ENCODE measurements around the gene ZNF610.
"Not testable (repeated sequence)": the region's sequence is repeated elsewhere in the genome, so short reads cannot be mapped to it uniquely, and the experiment has no call there.

ZNF610 gene

DNA sequence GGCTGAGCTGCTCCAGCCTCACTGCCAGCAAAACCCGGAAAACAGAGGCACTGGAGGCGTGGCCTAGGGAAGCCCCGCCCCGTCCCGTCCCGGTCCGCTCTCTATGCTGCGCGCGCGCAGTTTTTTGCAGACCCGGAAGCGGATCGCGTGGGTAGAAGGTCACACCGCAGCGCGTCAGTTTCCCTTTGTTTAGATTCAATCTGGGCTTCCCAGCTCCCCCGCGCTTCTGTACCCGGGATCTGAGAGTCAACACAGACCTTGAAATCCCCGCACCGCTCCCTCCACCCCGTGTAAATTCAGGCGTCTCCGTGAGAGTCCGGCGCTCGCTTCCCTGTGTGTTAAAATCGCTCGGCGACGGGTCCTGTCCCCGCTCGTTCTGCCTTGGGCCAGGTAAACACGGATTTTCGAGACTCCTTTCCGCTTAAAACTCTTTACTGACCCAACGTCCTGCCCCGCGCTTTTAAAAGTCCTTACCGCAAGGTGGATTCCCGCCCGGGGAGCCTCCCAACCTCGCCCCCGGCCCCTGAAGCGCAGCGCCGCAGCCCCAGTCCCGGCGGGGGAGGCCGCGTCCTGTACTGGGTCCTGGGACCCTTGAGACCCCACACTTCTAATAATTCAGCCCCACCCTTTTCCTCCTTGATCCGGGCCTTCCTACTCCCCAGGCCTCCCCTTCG lies at the start of gene ZNF610:
Gene ZNF610, plus strand, starts transcription at position 127 of the 674 bp plus-strand sequence. CDS start 12,930 bp downstream, outside the sequence.
- DNase-seq: peak; percentile 95

DNA sequence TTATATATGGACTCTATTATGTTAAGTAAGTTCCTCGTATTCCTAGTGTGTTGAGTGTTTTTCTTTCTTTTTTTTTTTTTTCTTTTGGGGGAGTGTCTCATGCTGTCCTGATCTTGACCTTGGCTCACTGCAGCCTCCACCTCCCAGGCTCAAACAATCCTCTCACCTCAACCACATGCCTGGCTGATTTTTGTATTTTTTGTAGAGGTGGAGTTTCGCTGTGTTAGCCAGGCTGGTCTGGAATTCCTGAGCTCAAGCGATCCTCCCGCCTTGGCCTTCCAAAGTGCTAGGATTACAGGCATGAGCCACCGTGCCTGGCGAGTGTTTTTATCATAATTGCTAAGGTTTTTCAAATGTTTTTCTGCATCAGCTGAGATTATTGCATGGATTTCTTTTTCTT lies 49.8 kb upstream of the ZNF610 start:
- DNase-seq: no peak

- DNase-seq: no peak
Measured at GRCh38 chr19:52291781-52292180, 44.3 kb upstream of the ZNF610 start.

DNA sequence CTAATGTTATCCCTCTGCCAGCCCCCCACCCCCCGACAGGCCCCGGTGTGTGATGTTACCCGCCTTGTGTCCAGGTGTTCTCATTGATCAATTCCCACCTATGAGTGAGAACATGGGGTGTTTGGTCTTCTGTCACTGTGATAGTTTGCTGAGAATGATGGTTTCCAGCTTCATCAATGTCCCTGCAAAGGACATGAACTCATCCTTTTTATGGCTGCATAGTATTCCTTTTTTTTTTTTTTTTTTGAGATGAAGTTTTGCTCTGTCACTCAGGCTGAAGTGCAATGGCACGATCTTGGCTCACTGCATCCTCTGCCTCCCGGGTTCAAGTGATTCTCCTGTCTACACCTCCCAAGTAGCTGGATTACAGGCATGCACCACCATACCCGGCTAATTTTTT lies 43.1 kb upstream of the ZNF610 start:
- not testable (repeated sequence) for DNase-seq

DNA sequence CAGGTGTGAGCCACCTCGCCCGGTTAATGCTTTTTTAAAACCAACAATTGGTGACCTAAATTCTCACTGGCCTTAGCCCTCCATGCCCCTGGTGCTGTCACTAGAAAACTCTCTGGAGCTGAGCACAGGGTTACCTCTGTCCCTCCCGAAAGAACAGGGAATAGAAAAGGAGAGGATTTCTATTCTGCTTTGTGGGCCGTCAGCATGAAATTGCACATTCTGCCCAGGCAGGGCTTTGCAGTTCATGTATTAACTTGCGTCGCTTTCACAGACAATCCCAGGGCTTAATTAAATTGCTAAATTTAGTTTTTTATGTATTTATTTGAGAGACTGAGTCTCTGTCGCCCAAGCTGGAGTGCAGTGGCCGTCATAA lies 39.7 kb upstream of the ZNF610 start:
- no peak for DNase-seq

DNA sequence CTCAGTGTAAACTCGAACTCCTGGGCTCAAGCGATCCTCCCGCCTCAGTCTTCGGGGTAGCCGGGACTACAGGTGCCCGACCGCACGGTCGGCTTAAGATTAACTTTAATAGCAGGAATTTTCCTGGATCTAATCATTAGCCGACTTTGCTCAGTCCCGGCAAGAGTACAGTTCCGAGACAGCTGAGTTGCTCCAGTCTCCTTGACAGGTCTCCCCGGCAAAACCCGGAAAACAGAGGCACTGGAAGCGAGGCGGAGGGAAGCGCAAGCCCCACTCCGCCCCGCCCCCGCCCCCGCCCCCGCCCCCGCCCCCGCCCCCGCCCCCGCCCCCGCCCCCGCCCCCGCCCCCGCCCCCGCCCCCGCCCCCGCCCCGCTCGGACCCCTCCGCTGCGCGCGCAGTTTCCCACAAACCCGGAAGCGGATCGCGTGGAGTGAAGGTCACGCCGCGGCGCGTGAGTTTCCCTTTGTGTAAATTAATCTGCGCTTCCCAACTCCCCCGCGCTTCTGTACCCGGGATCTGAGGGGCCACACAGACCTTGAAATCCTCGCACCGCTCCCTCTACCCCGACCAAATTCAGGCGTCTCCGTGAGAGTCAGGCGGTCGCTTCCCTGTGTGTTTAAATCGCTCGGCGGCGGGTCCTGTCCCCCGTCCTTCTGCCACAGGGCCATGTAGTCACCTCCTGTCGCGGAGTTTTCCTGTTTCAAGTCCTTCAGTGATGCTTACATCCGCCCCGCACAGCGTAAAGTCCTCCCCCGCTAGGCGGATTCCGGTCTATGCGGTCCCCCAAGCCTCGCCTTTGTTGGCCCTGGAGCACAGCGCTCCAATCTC lies 39.1 kb upstream of the ZNF610 start, which contains the start of gene ZNF480:
Gene ZNF480, plus strand, starts transcription at position 397 of the 828 bp plus-strand sequence. CDS start 3,244 bp downstream, outside the sequence.
- DNase-seq: peak; percentile 86

- DNase-seq: no peak
Measured at GRCh38 chr19:52297601-52298364, 38.3 kb upstream of the ZNF610 start.

- DNase-seq: no peak
Measured at GRCh38 chr19:52307275-52307674, 28.8 kb upstream of the ZNF610 start.

DNA sequence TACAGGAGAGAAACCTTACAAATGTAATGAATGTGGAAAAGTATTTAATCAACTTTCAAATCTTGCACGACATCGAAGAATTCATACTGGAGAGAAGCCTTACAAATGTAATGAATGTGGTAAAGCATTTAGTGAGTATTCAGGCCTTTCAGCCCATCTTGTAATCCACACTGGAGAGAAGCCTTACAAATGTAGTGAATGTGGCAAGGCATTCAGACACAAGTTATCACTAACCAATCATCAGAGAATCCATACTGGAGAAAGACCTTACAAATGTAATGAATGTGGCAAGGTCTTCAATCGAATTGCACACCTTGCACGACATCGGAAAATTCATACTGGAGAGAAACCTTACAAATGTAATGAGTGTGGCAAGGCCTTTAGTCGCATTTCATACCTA lies 13.6 kb upstream of the ZNF610 start:
- DNase-seq: no peak

GRCh38 chr19:52331757-52332156 lies 4.3 kb upstream of the ZNF610 start:
- DNase-seq: no peak

DNA sequence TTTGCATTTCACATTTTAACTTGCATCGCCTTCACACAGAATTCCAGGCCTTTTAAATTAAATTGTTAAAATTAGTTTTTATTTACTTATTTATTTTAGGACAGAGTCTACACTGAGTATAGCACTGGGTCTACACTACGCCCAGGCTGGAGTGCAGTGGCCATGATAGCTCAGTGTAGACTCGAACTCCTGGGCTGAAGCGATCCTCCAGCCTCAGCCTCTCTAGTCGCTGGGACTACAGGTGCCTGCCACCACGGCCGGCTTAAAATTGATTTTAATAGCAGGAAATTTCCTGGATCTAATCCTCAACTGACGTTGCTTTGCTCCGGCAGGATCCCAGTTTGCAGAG lies 301 bp upstream of the ZNF610 start:
- DNase-seq: no peak

- peak; percentile 20 for DNase-seq
Measured at GRCh38 chr19:52336791-52337381, 843 bp downstream of the ZNF610 start.

DNA sequence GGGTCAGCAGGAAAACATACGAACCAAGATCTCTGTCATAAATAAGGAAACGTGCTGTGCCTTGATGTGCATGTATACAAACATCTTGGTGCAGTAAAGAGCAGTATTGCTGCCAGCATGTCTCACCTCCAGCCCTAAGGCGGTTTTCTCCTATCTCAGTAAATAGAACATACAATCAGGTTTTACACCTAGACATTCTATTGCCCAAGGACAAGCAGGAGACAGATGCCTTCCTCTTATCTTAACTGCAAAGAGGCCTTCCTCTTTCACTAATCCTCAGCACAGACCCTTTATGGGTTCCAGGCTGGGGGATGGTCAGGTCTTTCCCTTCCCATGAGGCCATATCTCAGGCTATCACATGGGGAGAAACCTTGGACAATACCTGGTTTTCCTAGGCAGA lies 3.0 kb downstream of the ZNF610 start:
- not testable (repeated sequence) for DNase-seq

GRCh38 chr19:52343548-52343947 lies 7.5 kb downstream of the ZNF610 start:
- DNase-seq: no peak

GRCh38 chr19:52345162-52345561 lies 9.1 kb downstream of the ZNF610 start:
- DNase-seq: no peak

- DNase-seq: no peak
Measured at GRCh38 chr19:52351512-52351911, 15.5 kb downstream of the ZNF610 start.

- no peak for DNase-seq
Measured at GRCh38 chr19:52366414-52366824, 30.4 kb downstream of the ZNF610 start.

DNA sequence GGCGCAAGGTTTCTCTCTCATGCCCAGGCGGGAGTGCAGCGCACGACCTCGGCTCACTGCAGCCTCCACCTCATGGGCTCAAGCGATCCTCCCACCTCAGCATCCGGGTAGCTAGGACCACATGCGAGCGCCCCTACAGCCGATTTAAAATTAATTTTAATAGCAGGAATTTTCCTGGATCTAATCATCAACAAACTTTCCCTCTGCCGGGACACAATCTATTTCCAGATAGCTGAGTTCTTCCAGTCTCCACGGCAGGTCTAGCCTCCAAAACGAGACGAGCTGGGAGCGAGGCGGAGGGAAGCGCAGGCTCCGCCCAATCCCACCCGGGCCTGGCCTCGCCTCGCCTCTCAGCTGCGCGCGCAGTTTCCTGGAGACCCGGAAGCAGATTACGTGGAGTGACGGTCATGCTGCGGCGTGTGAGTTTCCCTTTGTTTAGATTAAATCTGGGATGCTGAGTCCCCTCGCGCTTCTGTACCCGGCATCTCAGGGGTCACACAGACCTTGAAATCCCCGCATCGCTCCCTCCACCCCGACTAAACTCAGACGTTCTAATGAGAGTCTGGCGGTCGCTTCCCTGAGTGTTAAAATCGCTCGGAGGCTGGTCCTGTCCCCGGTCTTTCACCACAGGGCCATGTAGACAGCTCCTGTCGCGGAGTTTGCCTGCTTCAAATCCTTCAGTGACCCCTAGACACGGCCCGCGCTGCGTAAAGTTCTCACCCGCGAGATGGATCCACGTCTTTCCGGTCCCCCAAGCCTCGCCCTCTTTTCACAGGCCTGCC lies 33.7 kb downstream of the ZNF610 start, which contains the start of gene ZNF880:
Gene ZNF880, plus strand, starts transcription at position 365 of the 782 bp plus-strand sequence. Its CDS starts 43 bp downstream, at position 408.
- DNase-seq: peak; percentile 98

GRCh38 chr19:52370341-52370710 lies 34.3 kb downstream of the ZNF610 start:
- DNase-seq: no peak

- no peak for DNase-seq
Measured at GRCh38 chr19:52391135-52391534, 55.1 kb downstream of the ZNF610 start.

DNA sequence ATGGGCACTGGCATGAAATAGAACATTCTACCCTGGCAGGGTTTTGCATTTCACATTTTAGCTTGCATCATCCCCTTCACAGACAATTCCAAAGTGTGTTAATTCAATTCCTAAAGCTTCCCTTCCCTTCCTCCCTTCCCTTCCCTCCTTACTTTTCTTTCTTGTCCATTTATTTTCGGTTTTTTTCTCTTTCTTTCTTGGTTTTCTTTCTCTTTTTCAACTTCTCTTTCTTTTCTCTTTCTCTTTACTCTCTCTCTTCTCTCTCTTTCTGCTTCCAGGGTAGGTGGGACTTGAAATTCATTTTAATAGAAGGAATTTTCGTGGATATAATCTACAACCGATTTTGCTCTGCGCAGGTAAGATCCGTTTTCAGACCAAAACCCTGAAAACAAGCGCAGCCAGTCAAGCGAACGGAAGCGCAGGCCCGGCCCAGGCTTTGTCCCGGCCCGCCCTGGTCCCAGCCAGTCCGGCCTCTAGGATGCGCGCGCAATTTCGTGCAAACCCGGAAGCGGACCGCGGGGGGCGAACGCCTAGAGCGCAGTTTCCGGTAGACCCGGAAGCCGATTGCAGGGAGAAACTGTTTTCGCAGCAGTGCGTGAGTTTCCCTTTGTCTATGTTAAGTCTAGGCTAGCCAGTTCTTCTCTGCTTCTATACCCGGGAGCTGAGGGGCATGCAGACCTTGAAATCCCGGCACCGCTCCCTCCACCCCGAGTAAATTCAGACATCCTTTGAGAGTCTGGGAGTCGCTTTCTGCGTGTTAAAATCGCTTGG lies 61.5 kb downstream of the ZNF610 start, which contains the start of gene ZNF528:
Gene ZNF528, plus strand, starts transcription at position 540 of the 771 bp plus-strand sequence. CDS start 4,165 bp downstream, outside the sequence.
- peak; percentile 98 for DNase-seq

All from NCI-H1436 (cell line).